SU-DHL-6 (cell line): ENCODE results near the gene USP7.

Experiments
- H2AFZ ChIP-seq: fragments of 200-600 bp; sonication (generic); 2 replicates; pipeline ENCODE4 v1.6.1; 2014; ENCODE audit warnings: low read depth, mild to moderate bottlenecking, moderate library complexity, mixed read lengths, antibody characterized with exemption, low read length; ENCODE audit not compliant: severe bottlenecking
- H3F3A ChIP-seq: fragments of 200-600 bp; shearing (Covaris generic); 2 replicates; pipeline ENCODE4 v1.6.0; 2016; ENCODE audit warnings: antibody characterized with exemption, mild to moderate bottlenecking; ENCODE audit not compliant: insufficient read depth
- H3K27ac ChIP-seq: fragments of 200-600 bp; sonication (generic); 2 replicates; pipeline ENCODE4 v1.5.1; 2016; ENCODE audit warnings: low read depth, mild to moderate bottlenecking, low read length, moderate library complexity, mixed read lengths
- H3K27me3 ChIP-seq: fragments of 200-600 bp; sonication (generic), shearing (Covaris generic); 2 replicates; pipeline ENCODE4 v1.6.0; 2014; ENCODE audit warnings: mild to moderate bottlenecking, low read length
- H3K36me3 ChIP-seq: fragments of 200-600 bp; sonication (generic); 2 replicates; pipeline ENCODE4 v1.6.1; 2014; ENCODE audit warnings: mild to moderate bottlenecking, low read length, mixed read lengths
- H3K4me2 ChIP-seq: fragments of 300-600, 200-600 bp; shearing (Covaris generic), sonication (generic); 2 replicates; pipeline ENCODE4 v1.6.0; 2014; ENCODE audit warnings: low read length, low read depth, mild to moderate bottlenecking; ENCODE audit not compliant: poor library complexity, severe bottlenecking
- H3K4me3 ChIP-seq: fragments of 200-600 bp; sonication (generic); 2 replicates; pipeline ENCODE4 v1.5.1; 2014; ENCODE audit warnings: antibody characterized with exemption, low read length, mild to moderate bottlenecking, mixed read lengths; ENCODE audit not compliant: insufficient read depth, poor library complexity, severe bottlenecking
- H3K79me2 ChIP-seq: fragments of 200-600 bp; sonication (generic); 2 replicates; pipeline ENCODE4 v1.6.1; 2014; ENCODE audit warnings: mild to moderate bottlenecking, low read length, moderate library complexity; ENCODE audit not compliant: insufficient read depth
- H3K9ac ChIP-seq: fragments of 200-600 bp; sonication (generic); 2 replicates; pipeline ENCODE4 v1.7.0; 2014; ENCODE audit warnings: mild to moderate bottlenecking, low read length
- H3K9me2 ChIP-seq: fragments of 200-600 bp; sonication (generic); replicated peaks from 2 replicates; pipeline ENCODE4 v1.6.1; 2014; ENCODE audit warnings: low read length; ENCODE audit not compliant: insufficient read depth
- H3K9me3 ChIP-seq: fragments of 200-600 bp; sonication (generic); 2 replicates; pipeline ENCODE4 v1.6.1; 2014; ENCODE audit warnings: low read length, mixed read lengths; ENCODE audit not compliant: insufficient read depth
- H4K20me1 ChIP-seq: fragments of 200-600 bp; sonication (generic); 2 replicates; pipeline ENCODE4 v1.6.1; 2014; ENCODE audit warnings: low read depth, mild to moderate bottlenecking, antibody characterized with exemption, low read length, moderate library complexity, mixed read lengths
- EZH2phosphoT487 ChIP-seq: fragments of 200-600 bp; sonication (generic), shearing (Covaris generic); conservative IDR thresholded peaks from 2 replicates; pipeline ENCODE4 v1.6.1; 2018; ENCODE audit warnings: mild to moderate bottlenecking, antibody characterized with exemption, low read length, moderate library complexity, mixed read lengths
- TF ChIP-seq, protein P1 (sequence below): fragments of 200-600 bp; sonication (generic); IDR thresholded peaks from one replicate; pipeline ENCODE4 v1.5.1; 2017; ENCODE audit warnings: antibody characterized with exemption, mild to moderate bottlenecking, low read length, moderate library complexity; ENCODE audit not compliant: insufficient read depth, poor library complexity, severe bottlenecking

USP7 gene

DNA sequence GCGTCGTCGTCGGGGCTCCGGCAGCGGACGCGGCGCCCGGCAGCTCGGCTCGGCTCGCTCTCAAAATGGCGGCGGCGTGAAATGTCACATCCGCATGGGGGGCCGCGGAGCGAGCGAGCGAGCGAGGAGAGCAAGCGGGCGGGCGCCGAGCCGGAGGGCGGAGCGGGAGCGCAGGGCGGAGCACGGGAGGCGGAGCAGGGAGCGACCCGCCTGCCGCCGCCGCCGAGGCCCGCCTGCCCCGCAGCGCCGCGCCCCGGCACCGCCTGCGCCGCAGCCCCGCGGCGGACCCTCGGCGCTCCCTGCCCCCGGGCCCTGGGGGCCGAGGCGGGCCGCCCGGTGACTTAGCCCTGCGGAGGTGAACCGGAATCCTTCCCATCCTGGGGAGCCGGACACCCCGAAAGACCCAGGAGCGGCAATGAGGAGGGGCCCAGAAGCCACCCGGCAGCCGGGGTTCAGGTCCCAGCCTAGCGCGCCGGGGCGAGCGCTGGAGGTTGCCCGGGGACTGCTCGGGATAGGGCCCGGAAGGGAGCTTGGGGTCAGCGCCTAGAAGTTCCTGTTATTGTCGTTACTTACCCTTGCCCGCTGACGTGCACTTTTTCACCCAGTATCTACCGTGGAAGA is at the start of gene USP7:
Gene USP7, minus strand, starts transcription at position 86 of the 621 bp plus-strand sequence. CDS start 621 bp downstream, outside the sequence.
- peak within 1 kb of the TSS; percentile 63 for H3K4me3 ChIP-seq
- no peak for TF ChIP-seq EZH2phosphoT487
- TF ChIP-seq, protein P1, sequence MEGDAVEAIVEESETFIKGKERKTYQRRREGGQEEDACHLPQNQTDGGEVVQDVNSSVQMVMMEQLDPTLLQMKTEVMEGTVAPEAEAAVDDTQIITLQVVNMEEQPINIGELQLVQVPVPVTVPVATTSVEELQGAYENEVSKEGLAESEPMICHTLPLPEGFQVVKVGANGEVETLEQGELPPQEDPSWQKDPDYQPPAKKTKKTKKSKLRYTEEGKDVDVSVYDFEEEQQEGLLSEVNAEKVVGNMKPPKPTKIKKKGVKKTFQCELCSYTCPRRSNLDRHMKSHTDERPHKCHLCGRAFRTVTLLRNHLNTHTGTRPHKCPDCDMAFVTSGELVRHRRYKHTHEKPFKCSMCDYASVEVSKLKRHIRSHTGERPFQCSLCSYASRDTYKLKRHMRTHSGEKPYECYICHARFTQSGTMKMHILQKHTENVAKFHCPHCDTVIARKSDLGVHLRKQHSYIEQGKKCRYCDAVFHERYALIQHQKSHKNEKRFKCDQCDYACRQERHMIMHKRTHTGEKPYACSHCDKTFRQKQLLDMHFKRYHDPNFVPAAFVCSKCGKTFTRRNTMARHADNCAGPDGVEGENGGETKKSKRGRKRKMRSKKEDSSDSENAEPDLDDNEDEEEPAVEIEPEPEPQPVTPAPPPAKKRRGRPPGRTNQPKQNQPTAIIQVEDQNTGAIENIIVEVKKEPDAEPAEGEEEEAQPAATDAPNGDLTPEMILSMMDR, result no peak
- no peaks in the 10 kb centered on the region for H3K9me2 ChIP-seq
- H3K9ac ChIP-seq, result peak within 1 kb of the TSS; percentile 85
- H3K79me2 ChIP-seq, result peaks cover 44% of the 10 kb centered on the region
- no peaks in the 10 kb centered on the region for H3K27me3 ChIP-seq
- peaks cover 34% of the 10 kb centered on the region for H3F3A ChIP-seq
- H2AFZ ChIP-seq, result peak within 1 kb of the TSS; percentile 74
- peak within 1 kb of the TSS; percentile 90 for H3K27ac ChIP-seq
- H4K20me1 ChIP-seq, result peaks cover 5% of the 10 kb centered on the region; the same call in 1 of the 2 replicates
- peak within 1 kb of the TSS; percentile 81 for H3K4me2 ChIP-seq
- no peaks in the 10 kb centered on the region for H3K9me3 ChIP-seq
- H3K36me3 ChIP-seq, result no peaks in the 10 kb centered on the region

DNA sequence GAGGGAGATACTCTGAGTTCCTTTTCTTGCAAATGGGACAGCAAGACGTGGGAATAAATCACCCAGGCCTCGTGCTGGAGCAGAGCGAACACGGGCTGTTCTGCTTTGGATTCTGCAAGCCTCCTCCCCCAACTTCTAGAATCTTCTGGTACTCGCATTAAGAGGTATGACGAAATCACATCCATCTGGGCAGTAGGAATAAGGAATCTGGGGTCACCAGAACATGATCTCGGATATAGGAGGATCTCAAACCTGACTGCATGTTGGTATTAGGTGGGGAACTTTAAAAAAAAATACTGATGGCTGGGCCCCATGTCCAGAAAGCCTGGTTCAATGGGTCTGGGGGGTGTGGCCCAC is 49.8 kb upstream of the USP7 start:
- Histone ChIP-seq H3K27me3 (no peaks in the 10 kb centered on the region), H3K79me2 (no peaks in the 10 kb centered on the region), H2AFZ (no peak overlapping the region), H3K36me3 (no peaks in the 10 kb centered on the region), H3K9ac (no peak overlapping the region), H3K4me3 (no peak overlapping the region), H4K20me1 (no peaks in the 10 kb centered on the region), H3F3A (no peaks in the 10 kb centered on the region), H3K9me2 (no peaks in the 10 kb centered on the region), H3K27ac (no peak overlapping the region), H3K4me2 (no peak overlapping the region), H3K9me3 (peaks cover 7% of the 10 kb centered on the region; the same call in 1 of the 2 replicates)
- no peak for TF ChIP-seq EZH2phosphoT487
- TF ChIP-seq, protein P1, result no peak

DNA sequence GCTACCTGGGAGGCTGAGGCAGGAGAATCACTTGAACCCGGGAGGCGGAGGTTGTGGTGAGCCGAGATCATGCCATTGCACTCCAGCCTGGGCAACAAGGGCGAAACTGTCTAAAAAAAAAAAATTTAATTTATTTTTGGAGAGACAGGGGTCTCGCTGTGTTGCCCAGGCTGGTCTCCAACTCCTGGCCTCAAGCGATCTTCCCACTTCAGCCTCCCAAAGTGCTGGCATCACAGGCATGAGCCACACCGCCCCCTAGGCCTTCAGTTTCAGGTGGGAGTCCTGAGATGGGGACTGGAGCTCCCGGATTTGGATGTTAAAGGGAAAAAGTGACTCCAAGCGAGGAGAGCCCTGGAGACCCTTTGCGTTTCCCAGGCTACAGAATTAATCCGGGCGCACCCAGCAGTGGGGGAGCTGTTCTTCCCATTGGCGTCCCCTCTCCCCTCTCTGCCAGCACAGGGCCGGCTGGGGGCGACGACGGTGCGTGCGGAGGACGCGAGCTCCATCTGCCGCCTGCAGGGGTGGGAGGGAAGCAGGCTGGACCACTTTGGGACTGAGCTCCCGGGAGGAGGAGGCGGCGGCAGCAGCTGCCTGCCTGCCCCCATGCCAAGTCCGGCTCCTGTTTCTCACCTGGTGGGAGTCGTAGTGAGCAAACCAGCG is 49.3 kb upstream of the USP7 start:
- H3K4me2 ChIP-seq, result no peak overlapping the region
- no peak overlapping the region for H3K27ac ChIP-seq
- H3K9ac ChIP-seq, result no peak overlapping the region
- H3K9me2 ChIP-seq, result no peaks in the 10 kb centered on the region
- TF ChIP-seq, protein P1, result no peak
- no peak for TF ChIP-seq EZH2phosphoT487
- H3K79me2 ChIP-seq, result no peaks in the 10 kb centered on the region
- no peaks in the 10 kb centered on the region for H4K20me1 ChIP-seq
- H3K27me3 ChIP-seq, result no peaks in the 10 kb centered on the region
- H3K36me3 ChIP-seq, result no peaks in the 10 kb centered on the region
- no peaks in the 10 kb centered on the region for H3F3A ChIP-seq
- peaks cover 7% of the 10 kb centered on the region; the same call in 1 of the 2 replicates for H3K9me3 ChIP-seq
- H3K4me3 ChIP-seq, result no peak overlapping the region
- no peak overlapping the region for H2AFZ ChIP-seq
